Lower leg skin (tissue), 3 donors: ENCODE measurements around the gene CDCP2.

Source experiments
- POLR2A ChIP-seq, 2 donors: fragments of 450-650 bp; IDR thresholded peaks; one replicate each; pipeline ENCODE4 v1.6.1; 2016 to 2017; ENCODE audit warnings: antibody characterized with exemption in 2 of 2, mild to moderate bottlenecking in 1 of 2, moderate library complexity in 1 of 2
- TF ChIP-seq, protein P1 (sequence below), 3 donors: fragments of 450-650 bp; IDR thresholded peaks; one replicate each; pipeline ENCODE4 v1.5.1; 2016; ENCODE audit warnings: antibody characterized with exemption in 3 of 3, mild to moderate bottlenecking in 3 of 3, moderate library complexity in 2 of 3

DNA sequence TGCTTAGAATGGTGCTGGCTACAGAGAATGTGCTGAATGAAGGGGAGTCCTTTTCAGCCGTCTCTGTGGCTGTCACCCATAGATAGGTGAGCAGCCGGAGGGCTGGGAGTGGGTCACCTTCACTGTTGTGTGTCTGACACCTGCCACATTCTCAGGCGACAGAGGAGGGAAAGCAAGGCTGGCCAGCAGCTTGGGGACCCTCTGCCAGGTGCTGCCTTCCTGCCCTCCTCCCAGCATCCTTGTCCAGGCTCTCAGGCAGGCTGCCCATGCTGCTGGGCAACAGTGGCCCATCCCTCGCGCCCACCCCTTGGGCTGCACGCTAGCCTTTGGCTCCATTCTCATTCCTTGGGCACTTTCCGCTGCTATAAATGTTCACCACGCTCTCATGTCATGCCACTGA, 24.9 kb upstream of the CDCP2 start:
- TF ChIP-seq POLR2A (IDR thresholded peaks at IDR 0.05), result no peak
- TF ChIP-seq, protein P1, sequence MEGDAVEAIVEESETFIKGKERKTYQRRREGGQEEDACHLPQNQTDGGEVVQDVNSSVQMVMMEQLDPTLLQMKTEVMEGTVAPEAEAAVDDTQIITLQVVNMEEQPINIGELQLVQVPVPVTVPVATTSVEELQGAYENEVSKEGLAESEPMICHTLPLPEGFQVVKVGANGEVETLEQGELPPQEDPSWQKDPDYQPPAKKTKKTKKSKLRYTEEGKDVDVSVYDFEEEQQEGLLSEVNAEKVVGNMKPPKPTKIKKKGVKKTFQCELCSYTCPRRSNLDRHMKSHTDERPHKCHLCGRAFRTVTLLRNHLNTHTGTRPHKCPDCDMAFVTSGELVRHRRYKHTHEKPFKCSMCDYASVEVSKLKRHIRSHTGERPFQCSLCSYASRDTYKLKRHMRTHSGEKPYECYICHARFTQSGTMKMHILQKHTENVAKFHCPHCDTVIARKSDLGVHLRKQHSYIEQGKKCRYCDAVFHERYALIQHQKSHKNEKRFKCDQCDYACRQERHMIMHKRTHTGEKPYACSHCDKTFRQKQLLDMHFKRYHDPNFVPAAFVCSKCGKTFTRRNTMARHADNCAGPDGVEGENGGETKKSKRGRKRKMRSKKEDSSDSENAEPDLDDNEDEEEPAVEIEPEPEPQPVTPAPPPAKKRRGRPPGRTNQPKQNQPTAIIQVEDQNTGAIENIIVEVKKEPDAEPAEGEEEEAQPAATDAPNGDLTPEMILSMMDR (IDR thresholded peaks at IDR 0.05), result no peak
